DND-41 (cell line): Measurements from ENCODE around the gene IFFO2.

Experiments used
- ATAC-seq: fragments of 200-7000 bp; cut with Tn5 transposase; 3 replicates; pipeline ENCODE4 v1.9.1; 2021; ENCODE audit warnings: low read depth; ENCODE audit not compliant: insufficient read depth
- DNase-seq: peaks from one replicate; pipeline ENCODE4 v3.0.0-alpha.2; 2020
- H2AFZ ChIP-seq: 2 replicates; pipeline ENCODE4 v1.6.0; 2012; ENCODE audit warnings: low read depth, low read length
- H3K27ac ChIP-seq: 2 replicates; pipeline ENCODE4 v1.5.1; 2012; ENCODE audit warnings: low read length, inconsistent platforms
- H3K27me3 ChIP-seq: fragments of 200-600 bp; sonication (generic); 2 replicates; pipeline ENCODE4 v1.6.0; 2012; ENCODE audit warnings: low read length, mild to moderate bottlenecking, inconsistent platforms; ENCODE audit not compliant: insufficient read depth, poor library complexity
- H3K36me3 ChIP-seq: 2 replicates; pipeline ENCODE4 v1.5.1; 2012; ENCODE audit warnings: low read length, inconsistent platforms; ENCODE audit not compliant: insufficient read depth
- H3K4me1 ChIP-seq: 2 replicates; pipeline ENCODE4 v1.5.1; 2012; ENCODE audit warnings: mild to moderate bottlenecking, low read length; ENCODE audit not compliant: insufficient read depth
- H3K4me2 ChIP-seq: 2 replicates; pipeline ENCODE4 v1.6.0; 2012; ENCODE audit warnings: mild to moderate bottlenecking, moderate library complexity, low read length, inconsistent platforms; ENCODE audit not compliant: insufficient read depth
- H3K4me3 ChIP-seq, 2 experiments: fragments of 200-600 bp in 1 of 2; shearing (Covaris generic) in 1 of 2; 2 replicates each; pipeline ENCODE4 v1.5.1; 2012 to 2016; ENCODE audit warnings: inconsistent platforms in 2 of 2, low read length in 2 of 2, mild to moderate bottlenecking in 2 of 2, low read depth in 1 of 2, moderate library complexity in 1 of 2
- H3K79me2 ChIP-seq: 2 replicates; pipeline ENCODE4 v1.6.0; 2012; ENCODE audit warnings: low read length, inconsistent platforms; ENCODE audit not compliant: insufficient read depth
- H3K9ac ChIP-seq: 2 replicates; pipeline ENCODE4 v1.6.0; 2012; ENCODE audit warnings: low read depth, mild to moderate bottlenecking, inconsistent platforms, low read length, moderate library complexity
- H3K9me3 ChIP-seq: 2 replicates; pipeline ENCODE4 v1.5.1; 2012; ENCODE audit warnings: low read length, moderate library complexity, mild to moderate bottlenecking, inconsistent platforms; ENCODE audit not compliant: insufficient read depth, severe bottlenecking
- H4K20me1 ChIP-seq: 2 replicates; pipeline ENCODE4 v1.6.0; 2012; ENCODE audit warnings: low read length; ENCODE audit not compliant: insufficient read depth
- CTCF ChIP-seq: IDR thresholded peaks from 2 replicates; pipeline ENCODE4 v1.5.1; 2012; ENCODE audit warnings: borderline replicate concordance, low read length, moderate library complexity, mild to moderate bottlenecking; ENCODE audit not compliant: poor library complexity, severe bottlenecking; ENCODE audit errors: extremely low read depth
- EZH2 ChIP-seq: IDR thresholded peaks from 3 replicates; pipeline ENCODE4 v1.6.1; 2012; ENCODE audit warnings: borderline replicate concordance, low read depth, mild to moderate bottlenecking, moderate library complexity, low read length, inconsistent platforms; ENCODE audit not compliant: severe bottlenecking

The IFFO2 gene

GRCh38 chr1:18881642-18882431, 74.6 kb downstream of the IFFO2 start:
- H4K20me1 ChIP-seq = peaks cover 12% of the 10 kb centered on the region; the same call in 1 of the 2 replicates
- H3K9ac ChIP-seq = no peak overlapping the region
- TF ChIP-seq EZH2 (no peak), CTCF (no peak)

GRCh38 chr1:18881164-18881563, 75.3 kb downstream of the IFFO2 start:
- Histone ChIP-seq H3K27ac (no peak overlapping the region), H2AFZ (no peak overlapping the region), H3K4me2 (no peak overlapping the region), H3K79me2 (no peaks in the 10 kb centered on the region), H3K9me3 (no peaks in the 10 kb centered on the region), H4K20me1 (peaks cover 10% of the 10 kb centered on the region; the same call in 1 of the 2 replicates), H3K4me3 (no peak overlapping the region), H3K27me3 (no peaks in the 10 kb centered on the region), H3K36me3 (peaks cover 7% of the 10 kb centered on the region; the same call in 1 of the 2 replicates), H3K9ac (no peak overlapping the region), H3K4me1 (no peaks in the 10 kb centered on the region)
- DNase-seq = no peak
- TF ChIP-seq EZH2 = no peak
- TF ChIP-seq CTCF = no peak
- ATAC-seq = no peak

More at GRCh38 chr1:18881642-18882431, 74.6 kb downstream of the IFFO2 start:
- DNase-seq (no peak), ATAC-seq (no peak)
- Histone ChIP-seq H3K4me3 (no peak overlapping the region), H3K4me1 (no peaks in the 10 kb centered on the region), H2AFZ (no peak overlapping the region), H3K27me3 (no peaks in the 10 kb centered on the region), H3K27ac (no peak overlapping the region), H3K9me3 (no peaks in the 10 kb centered on the region), H3K36me3 (peaks cover 7% of the 10 kb centered on the region; the same call in 1 of the 2 replicates), H3K79me2 (no peaks in the 10 kb centered on the region), H3K4me2 (no peak overlapping the region)

- H3K36me3 ChIP-seq = peaks cover 7% of the 10 kb centered on the region; the same call in 1 of the 2 replicates
- H3K27me3 ChIP-seq = no peaks in the 10 kb centered on the region
- no peak overlapping the region for H3K4me2 ChIP-seq
- DNase-seq = no peak
- no peaks in the 10 kb centered on the region for H3K79me2 ChIP-seq
- H3K27ac ChIP-seq = no peak overlapping the region
- no peaks in the 10 kb centered on the region for H3K4me1 ChIP-seq
- H3K9me3 ChIP-seq = no peaks in the 10 kb centered on the region
- no peak overlapping the region for H3K4me3 ChIP-seq
- no peak for ATAC-seq
- peaks cover 9% of the 10 kb centered on the region; the same call in 1 of the 2 replicates for H4K20me1 ChIP-seq
- TF ChIP-seq EZH2 = no peak
- no peak for TF ChIP-seq CTCF
- no peak overlapping the region for H3K9ac ChIP-seq
- no peak overlapping the region for H2AFZ ChIP-seq
Observed at GRCh38 chr1:18880585-18880984, 75.9 kb downstream of the IFFO2 start.
